ENCODE data around the gene CTNNA3. TPM values are rescaled to one million over a fixed set of nuclear protein-coding genes. Genes with fewer than 3 reads are reported as not detected.

CTNNA3 gene
- total and polyA plus RNA-seq, 4 donors = 0.16 to 2.4 (median 1.4) TPM

DNA sequence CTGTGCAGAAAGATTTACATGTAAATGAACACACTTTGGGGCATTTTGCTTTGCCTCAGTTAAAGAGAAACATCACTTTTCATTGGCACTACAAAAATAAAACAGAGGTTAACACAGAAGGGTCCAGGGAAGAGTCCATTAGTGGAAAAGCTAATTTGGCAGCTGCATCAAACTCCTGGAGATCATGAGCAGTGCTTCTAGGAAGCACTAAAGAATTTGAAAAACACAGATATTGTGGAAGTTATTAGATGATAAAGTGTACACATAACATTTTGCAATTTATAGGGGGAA lies 608.9 kb downstream of the CTNNA3 start (continued):
- TF ChIP-seq, protein P1, sequence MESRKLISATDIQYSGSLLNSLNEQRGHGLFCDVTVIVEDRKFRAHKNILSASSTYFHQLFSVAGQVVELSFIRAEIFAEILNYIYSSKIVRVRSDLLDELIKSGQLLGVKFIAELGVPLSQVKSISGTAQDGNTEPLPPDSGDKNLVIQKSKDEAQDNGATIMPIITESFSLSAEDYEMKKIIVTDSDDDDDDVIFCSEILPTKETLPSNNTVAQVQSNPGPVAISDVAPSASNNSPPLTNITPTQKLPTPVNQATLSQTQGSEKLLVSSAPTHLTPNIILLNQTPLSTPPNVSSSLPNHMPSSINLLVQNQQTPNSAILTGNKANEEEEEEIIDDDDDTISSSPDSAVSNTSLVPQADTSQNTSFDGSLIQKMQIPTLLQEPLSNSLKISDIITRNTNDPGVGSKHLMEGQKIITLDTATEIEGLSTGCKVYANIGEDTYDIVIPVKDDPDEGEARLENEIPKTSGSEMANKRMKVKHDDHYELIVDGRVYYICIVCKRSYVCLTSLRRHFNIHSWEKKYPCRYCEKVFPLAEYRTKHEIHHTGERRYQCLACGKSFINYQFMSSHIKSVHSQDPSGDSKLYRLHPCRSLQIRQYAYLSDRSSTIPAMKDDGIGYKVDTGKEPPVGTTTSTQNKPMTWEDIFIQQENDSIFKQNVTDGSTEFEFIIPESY (IDR thresholded peaks at IDR 0.05) = no peak
- no peak for TF ChIP-seq YY1 (IDR thresholded peaks at IDR 0.05)

DNA sequence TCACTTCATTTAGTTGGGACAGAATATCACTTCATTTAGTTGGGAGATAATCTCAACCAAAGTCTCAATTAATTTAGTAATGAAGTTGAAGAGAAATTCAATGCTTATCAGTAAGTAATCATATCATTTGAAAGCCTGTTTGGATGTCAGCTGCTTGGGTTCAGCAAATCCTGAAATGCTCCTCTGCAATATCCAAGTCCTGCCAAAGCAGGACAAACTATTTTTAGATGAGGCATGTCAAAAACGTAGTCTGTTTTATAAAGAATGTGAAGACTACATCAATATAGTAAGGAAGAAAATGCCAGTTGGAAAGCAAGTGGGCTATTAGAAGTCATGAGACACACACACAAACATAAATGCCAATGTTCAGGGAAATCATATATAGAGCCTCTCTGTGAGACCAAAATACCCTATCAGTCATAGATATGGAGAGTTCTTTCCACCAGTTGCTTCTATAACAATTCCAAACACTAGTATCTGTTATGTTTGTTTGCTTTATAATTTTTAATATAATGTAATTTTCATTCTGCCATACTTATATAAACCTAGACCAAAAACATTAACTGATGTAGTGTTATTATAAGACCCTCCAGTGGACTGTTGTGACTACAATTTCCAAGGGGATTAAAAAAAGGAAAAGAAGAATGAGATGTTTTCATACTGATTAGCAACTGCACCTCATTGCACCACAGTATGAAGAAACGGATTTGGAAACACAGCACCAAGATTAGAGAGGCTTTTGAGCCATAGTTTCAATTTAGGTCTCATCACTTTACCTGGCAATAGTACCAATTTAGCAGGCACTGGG lies 609.5 kb downstream of the CTNNA3 start:
- 36% methylated on average over 2 of the region's 2 CpGs for WGBS
- no peak for TF ChIP-seq HNF4A (conservative IDR thresholded peaks at IDR 0.05)
- no peak for TF ChIP-seq EGR1 (IDR thresholded peaks at IDR 0.05; ENCODE audit: low read depth in 2 of 2)
- TF ChIP-seq, protein P2, sequence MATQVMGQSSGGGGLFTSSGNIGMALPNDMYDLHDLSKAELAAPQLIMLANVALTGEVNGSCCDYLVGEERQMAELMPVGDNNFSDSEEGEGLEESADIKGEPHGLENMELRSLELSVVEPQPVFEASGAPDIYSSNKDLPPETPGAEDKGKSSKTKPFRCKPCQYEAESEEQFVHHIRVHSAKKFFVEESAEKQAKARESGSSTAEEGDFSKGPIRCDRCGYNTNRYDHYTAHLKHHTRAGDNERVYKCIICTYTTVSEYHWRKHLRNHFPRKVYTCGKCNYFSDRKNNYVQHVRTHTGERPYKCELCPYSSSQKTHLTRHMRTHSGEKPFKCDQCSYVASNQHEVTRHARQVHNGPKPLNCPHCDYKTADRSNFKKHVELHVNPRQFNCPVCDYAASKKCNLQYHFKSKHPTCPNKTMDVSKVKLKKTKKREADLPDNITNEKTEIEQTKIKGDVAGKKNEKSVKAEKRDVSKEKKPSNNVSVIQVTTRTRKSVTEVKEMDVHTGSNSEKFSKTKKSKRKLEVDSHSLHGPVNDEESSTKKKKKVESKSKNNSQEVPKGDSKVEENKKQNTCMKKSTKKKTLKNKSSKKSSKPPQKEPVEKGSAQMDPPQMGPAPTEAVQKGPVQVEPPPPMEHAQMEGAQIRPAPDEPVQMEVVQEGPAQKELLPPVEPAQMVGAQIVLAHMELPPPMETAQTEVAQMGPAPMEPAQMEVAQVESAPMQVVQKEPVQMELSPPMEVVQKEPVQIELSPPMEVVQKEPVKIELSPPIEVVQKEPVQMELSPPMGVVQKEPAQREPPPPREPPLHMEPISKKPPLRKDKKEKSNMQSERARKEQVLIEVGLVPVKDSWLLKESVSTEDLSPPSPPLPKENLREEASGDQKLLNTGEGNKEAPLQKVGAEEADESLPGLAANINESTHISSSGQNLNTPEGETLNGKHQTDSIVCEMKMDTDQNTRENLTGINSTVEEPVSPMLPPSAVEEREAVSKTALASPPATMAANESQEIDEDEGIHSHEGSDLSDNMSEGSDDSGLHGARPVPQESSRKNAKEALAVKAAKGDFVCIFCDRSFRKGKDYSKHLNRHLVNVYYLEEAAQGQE (IDR thresholded peaks at IDR 0.05) = no peak
- no peak for TF ChIP-seq TAF1 (conservative IDR thresholded peaks at IDR 0.05)
- no peak for TF ChIP-seq FOXA1 (IDR thresholded peaks at IDR 0.05)
- no peak for TF ChIP-seq FOXA2 (IDR thresholded peaks at IDR 0.05)
- no peak for TF ChIP-seq YY1 (IDR thresholded peaks at IDR 0.05)
- TF ChIP-seq, protein P3, sequence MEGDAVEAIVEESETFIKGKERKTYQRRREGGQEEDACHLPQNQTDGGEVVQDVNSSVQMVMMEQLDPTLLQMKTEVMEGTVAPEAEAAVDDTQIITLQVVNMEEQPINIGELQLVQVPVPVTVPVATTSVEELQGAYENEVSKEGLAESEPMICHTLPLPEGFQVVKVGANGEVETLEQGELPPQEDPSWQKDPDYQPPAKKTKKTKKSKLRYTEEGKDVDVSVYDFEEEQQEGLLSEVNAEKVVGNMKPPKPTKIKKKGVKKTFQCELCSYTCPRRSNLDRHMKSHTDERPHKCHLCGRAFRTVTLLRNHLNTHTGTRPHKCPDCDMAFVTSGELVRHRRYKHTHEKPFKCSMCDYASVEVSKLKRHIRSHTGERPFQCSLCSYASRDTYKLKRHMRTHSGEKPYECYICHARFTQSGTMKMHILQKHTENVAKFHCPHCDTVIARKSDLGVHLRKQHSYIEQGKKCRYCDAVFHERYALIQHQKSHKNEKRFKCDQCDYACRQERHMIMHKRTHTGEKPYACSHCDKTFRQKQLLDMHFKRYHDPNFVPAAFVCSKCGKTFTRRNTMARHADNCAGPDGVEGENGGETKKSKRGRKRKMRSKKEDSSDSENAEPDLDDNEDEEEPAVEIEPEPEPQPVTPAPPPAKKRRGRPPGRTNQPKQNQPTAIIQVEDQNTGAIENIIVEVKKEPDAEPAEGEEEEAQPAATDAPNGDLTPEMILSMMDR (IDR thresholded peaks at IDR 0.05; ENCODE audit: low read depth, low read length, missing input control) = no peak
- H3K27ac ChIP-seq (ENCODE audit: low read depth in 1 of 2, low read length in 2 of 2) = no peak overlapping the region
- no peak overlapping the region for H3K9ac ChIP-seq (ENCODE audit: low read depth in 1 of 2, low read length in 2 of 2)
- peak overlapping the region in 1 of 3 donors; percentile 11 for H3K4me3 ChIP-seq (ENCODE audit: low read depth in 1 of 3, low read length in 3 of 3)
- no peaks in the 10 kb centered on the region for H3K27me3 ChIP-seq (ENCODE audit: control insufficient read depth in 4 of 4, insufficient read depth in 4 of 4, low read length in 3 of 4)
- no peak for DNase-seq (ENCODE audit: low spot score)
- no peaks in the 10 kb centered on the region for H3K9me3 ChIP-seq (ENCODE audit: control insufficient read depth in 4 of 4, low read length in 3 of 4)
- H3K36me3 ChIP-seq (ENCODE audit: control insufficient read depth in 4 of 4, insufficient read depth in 3 of 4, low read depth in 1 of 4, low read length in 3 of 4) = no peaks in the 10 kb centered on the region
- H3K4me1 ChIP-seq (ENCODE audit: control insufficient read depth in 4 of 4, insufficient read depth in 4 of 4, low read length in 3 of 4) = peaks cover 0 to 7% (median 3%) of the 10 kb centered on the region in 4 donors

DNA sequence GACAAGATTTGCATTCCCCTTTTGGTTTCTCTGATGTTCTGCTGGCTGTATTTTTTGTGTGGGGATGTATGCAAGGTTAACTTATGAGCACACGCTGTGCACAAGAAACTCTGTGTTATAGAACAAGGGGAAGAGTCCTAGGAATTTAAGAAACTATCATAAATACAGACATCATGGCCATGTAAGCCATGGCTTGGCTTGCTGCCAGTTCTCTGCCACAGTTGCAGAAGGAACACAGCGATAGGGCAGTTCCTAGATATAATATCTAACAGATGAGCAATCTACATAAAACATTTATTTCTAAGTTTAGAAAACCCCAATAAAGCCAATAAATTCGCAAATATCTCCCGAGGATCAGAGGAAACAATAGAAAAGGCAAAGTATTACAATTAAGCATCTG lies 616.9 kb downstream of the CTNNA3 start:
- Histone ChIP-seq H3K9me3 (ENCODE audit: control insufficient read depth in 4 of 4, low read length in 3 of 4) (no peaks in the 10 kb centered on the region), H3K4me3 (ENCODE audit: low read depth in 1 of 3, low read length in 3 of 3) (no peak overlapping the region), H3K27me3 (ENCODE audit: control insufficient read depth in 4 of 4, insufficient read depth in 4 of 4, low read length in 3 of 4) (no peaks in the 10 kb centered on the region), H3K9ac (ENCODE audit: low read depth in 1 of 2, low read length in 2 of 2) (no peak overlapping the region), H3K4me1 (ENCODE audit: control insufficient read depth in 4 of 4, insufficient read depth in 4 of 4, low read length in 3 of 4) (peaks cover 0 to 8% (median 4%) of the 10 kb centered on the region in 4 donors), H3K36me3 (ENCODE audit: control insufficient read depth in 4 of 4, insufficient read depth in 3 of 4, low read depth in 1 of 4, low read length in 3 of 4) (no peaks in the 10 kb centered on the region), H3K27ac (ENCODE audit: low read depth in 1 of 2, low read length in 2 of 2) (no peak overlapping the region)
- WGBS = 67% methylated on average over 4 of the region's 4 CpGs
- no peak for DNase-seq (ENCODE audit: low spot score)
- TF ChIP-seq HNF4A (conservative IDR thresholded peaks at IDR 0.05) (no peak), FOXA2 (IDR thresholded peaks at IDR 0.05) (no peak)
